Testis (tissue), 3 donors: ENCODE measurements around the gene KRT81. TPM values are rescaled to one million over a fixed set of nuclear protein-coding genes. Genes with fewer than 3 reads are reported as not detected.
"Not testable (repeated sequence)": the region's sequence is repeated elsewhere in the genome, so short reads cannot be mapped to it uniquely, and the experiment has no call there.

Source experiments
- DNase-seq: peaks from one replicate; pipeline ENCODE4 v3.0.0-alpha.2; 2019
- H3K27ac ChIP-seq, 2 donors: fragments of 200-600 bp; sonication (generic); one replicate each; pipeline ENCODE4 v1.5.1; 2019
- H3K27me3 ChIP-seq: fragments of 200-600 bp; sonication (generic); one replicate; pipeline ENCODE4 v1.5.1; 2019
- H3K36me3 ChIP-seq: fragments of 200-600 bp; sonication (generic); one replicate; pipeline ENCODE4 v1.5.1; 2017; ENCODE audit warnings: low read depth; ENCODE audit errors: missing control alignments
- H3K4me1 ChIP-seq: fragments of 200-600 bp; sonication (generic); one replicate; pipeline ENCODE4 v1.5.1; 2019
- H3K4me3 ChIP-seq, 2 donors: fragments of 200-600 bp; sonication (generic); one replicate each; pipeline ENCODE4 v1.5.1; 2017 to 2019
- H3K9me3 ChIP-seq: fragments of 200-600 bp; sonication (generic); one replicate; pipeline ENCODE4 v1.5.1; 2017
- CTCF ChIP-seq, 3 experiments: fragments of 450-650 bp in 2 of 3; fragments of 200-600 bp in 1 of 3; sonication (generic) in 1 of 3; IDR thresholded peaks; one replicate each; pipeline ENCODE4 v1.5.1; 2016 to 2019; ENCODE audit warnings: antibody characterized with exemption in 3 of 3, mild to moderate bottlenecking in 2 of 3, moderate library complexity in 1 of 3
- POLR2A ChIP-seq: fragments of 450-650 bp; IDR thresholded peaks from one replicate; pipeline ENCODE4 v1.6.1; 2017; ENCODE audit warnings: antibody characterized with exemption, mild to moderate bottlenecking, moderate library complexity
- WGBS, 2 donors: methylation state at CpG; one replicate each; pipeline ENCODE4 v1.1.5; 2018; 5-methylcytosine and 5-hydroxymethylcytosine counted together
- intact Hi-C: fragments of 100-400 bp; cut with DNase I; formaldehyde crosslinking; loops from one replicate; pipeline ENCODE4 v1.15.1; 2023; ENCODE audit warnings: low total_unique reads
- polyA plus RNA-seq: library from polyadenylated mRNA; stranded (reverse); fragments of 350-450 nt; fragmentation: Illumina TruSeq; extraction: RNeasy Lipid Tissue Mini Kit (QIAGEN cat#74804); gene quantifications from one replicate; pipeline ENCODE4 v1.2.3, GENCODE V29; 2014; ENCODE audit warnings: low read depth, low replicate concordance; ENCODE audit not compliant: insufficient read depth
- total RNA-seq, 2 donors: library from RNA; depleted of rRNA; stranded (reverse); fragments of >200 nt; gene quantifications; one replicate each; pipeline ENCODE4 v1.2.3, GENCODE V29; 2016

The KRT81 gene
- total and polyA plus RNA-seq, 3 donors from 2014 or later: 0.74 TPM; not detected in 2

DNA sequence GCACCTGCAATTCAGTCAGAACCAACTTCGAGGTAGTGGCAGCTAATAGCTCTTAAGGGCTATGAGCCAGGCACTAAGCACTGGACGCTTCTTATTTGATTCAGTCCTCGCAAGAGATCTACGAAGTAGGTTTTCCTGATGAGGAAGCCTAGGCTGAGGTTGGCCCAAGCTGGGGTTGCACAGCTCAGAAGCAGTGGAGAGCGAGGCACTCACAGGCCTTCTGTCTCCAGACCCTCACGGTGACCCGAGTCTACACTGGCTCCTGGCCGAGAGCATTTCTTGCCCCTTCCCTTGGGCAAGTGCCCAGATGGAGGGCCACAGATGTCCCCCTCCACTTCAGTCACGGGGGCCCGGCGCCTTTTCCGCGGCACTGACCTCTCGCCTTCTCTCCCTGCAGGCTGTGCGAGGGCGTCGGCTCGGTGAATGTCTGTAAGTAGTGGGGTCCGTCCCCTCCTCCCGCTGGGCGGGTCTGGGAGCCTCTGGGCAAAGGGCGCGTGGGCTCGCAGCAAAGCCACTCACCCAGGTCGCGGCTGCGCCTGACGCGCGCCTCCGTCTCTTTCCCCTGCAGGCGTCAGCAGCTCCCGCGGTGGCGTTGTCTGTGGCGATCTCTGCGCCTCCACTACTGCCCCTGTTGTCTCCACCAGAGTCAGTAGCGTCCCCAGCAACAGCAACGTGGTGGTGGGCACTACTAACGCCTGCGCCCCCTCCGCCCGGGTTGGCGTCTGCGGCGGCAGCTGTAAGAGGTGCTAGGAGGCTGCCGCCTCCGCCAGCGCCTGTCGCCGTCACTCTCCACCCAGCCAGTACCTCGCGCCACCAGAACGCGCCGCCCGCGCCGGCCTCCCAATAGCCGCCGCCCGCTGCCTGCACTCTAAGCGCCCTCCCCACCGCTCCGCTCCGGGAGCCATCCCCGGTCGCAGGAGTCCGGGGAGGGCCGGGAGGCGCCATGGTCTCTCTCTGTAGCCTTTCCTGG is 16.8 kb upstream of the KRT81 start:
- H3K4me3 ChIP-seq: peak overlapping the region; percentile 36 to 39
- no peak overlapping the region for H3K27ac ChIP-seq
- H3K9me3 ChIP-seq: no peaks in the 10 kb centered on the region
- intact Hi-C loops: no loop called here
- H3K27me3 ChIP-seq: no peaks in the 10 kb centered on the region
- 9 to 14% methylated on average over 19 to 64 of the region's 71 CpGs for WGBS, 2 donors
- no peaks in the 10 kb centered on the region for H3K36me3 ChIP-seq
- peak in 1 of 3 experiments; percentile 34 for TF ChIP-seq CTCF (IDR thresholded peaks at IDR 0.05)
- no peak for TF ChIP-seq POLR2A
- no peaks in the 10 kb centered on the region for H3K4me1 ChIP-seq
- peak; percentile 67 for DNase-seq

DNA sequence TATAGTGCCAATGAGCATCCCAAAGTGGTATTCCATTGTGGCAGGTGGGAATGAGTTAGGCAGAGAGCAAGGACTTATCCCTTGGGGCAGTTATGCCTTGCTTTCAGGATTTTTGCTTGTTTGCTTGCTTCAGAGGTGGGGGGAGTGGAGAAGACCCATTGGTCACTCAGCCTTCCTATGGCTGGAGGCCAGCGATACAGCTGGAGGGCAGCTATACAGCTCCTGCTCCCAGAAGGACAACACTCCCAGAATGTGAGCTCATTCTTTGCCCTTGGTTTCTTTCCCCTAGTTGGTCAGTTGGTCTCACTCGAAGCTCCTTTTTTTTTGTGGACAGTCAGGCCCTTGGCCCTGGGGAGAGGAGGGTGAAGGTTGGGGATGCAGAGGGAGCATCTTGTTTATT is 15.4 kb upstream of the KRT81 start:
- DNase-seq: no peak
- Histone ChIP-seq H3K27me3 (no peaks in the 10 kb centered on the region), H3K4me1 (no peaks in the 10 kb centered on the region), H3K4me3 (no peak overlapping the region), H3K9me3 (no peaks in the 10 kb centered on the region), H3K27ac (no peak overlapping the region), H3K36me3 (no peaks in the 10 kb centered on the region)
- 89 to 93% methylated on average over 2 of the region's 2 CpGs for whole genome bisulfite sequencing, 2 donors
- TF ChIP-seq CTCF (IDR thresholded peaks at IDR 0.05) (no peak), POLR2A (no peak)
- intact Hi-C loops: no loop called here

GRCh38 chr12:52305921-52306705 is 14.8 kb upstream of the KRT81 start:
- DNase-seq: no peak
- TF ChIP-seq CTCF (IDR thresholded peaks at IDR 0.05) (peak in 1 of 3 experiments; percentile 7), POLR2A (no peak)
- intact Hi-C loops: no loop called here
- Histone ChIP-seq H3K36me3 (no peaks in the 10 kb centered on the region), H3K27me3 (no peaks in the 10 kb centered on the region), H3K27ac (no peak overlapping the region), H3K9me3 (no peaks in the 10 kb centered on the region), H3K4me3 (no peak overlapping the region), H3K4me1 (no peaks in the 10 kb centered on the region)
- WGBS, 2 donors: 86 to 91% methylated on average over 2 to 11 of the region's 11 CpGs

- H3K4me1 ChIP-seq, H3K4me3 ChIP-seq, H3K36me3 ChIP-seq, intact Hi-C loops, DNase-seq, H3K9me3 ChIP-seq, H3K27ac ChIP-seq, H3K27me3 ChIP-seq: not testable (repeated sequence)
- 84 to 87% methylated on average over 8 to 15 of the region's 15 CpGs for WGBS, 2 donors
Observed at GRCh38 chr12:52304941-52305411, 13.6 kb upstream of the KRT81 start.

DNA sequence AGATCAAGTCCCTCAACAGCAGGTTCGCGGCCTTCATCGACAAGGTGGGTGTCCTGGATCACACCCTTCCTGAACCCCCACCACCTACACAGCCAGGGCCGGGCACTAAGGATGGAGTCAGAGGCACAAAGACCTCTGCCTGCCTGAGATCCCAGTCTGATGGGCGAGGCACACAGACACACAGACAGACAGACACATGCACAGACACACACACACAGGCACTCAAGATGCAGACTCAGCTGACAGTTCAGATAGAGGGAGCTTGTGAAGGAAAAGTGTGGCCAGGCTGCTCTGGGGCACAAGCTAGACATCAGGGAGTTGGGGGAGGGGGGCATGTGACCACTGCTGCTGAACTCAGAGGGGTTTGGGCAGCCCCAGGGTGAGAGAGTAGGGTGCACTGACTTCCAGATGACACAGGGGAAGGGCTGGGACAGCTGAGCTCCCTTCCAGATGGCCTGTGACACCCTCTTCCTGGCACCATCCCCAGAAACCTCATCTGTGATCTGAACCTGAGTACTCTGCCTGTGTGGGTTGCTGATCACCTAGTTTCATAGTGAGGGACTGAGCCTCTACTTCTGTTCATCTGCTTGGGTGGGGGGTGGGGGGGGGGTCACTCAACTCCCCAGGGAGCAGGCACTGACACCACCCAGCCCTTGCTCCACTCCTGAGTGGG is 11.0 kb upstream of the KRT81 start:
- H3K9me3 ChIP-seq, H3K4me1 ChIP-seq, H3K4me3 ChIP-seq, intact Hi-C loops, DNase-seq, H3K27ac ChIP-seq, H3K27me3 ChIP-seq, H3K36me3 ChIP-seq: not testable (repeated sequence)
- WGBS, 2 donors: no CpG with 5 or more reads among the region's 5 CpGs

DNA sequence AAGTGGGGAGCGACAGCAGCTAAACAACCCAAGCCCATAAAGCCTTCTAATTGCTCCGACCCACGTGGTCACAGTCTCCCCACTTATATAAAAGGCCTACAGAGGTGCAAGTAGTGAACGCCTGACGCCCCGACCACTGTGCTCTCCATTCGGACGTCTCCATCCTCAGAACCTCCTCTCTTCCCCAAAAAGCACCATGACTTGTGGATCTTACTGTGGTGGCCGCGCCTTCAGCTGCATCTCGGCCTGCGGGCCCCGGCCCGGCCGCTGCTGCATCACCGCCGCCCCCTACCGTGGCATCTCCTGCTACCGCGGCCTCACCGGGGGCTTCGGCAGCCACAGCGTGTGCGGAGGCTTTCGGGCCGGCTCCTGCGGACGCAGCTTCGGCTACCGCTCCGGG is 10.4 kb upstream of the KRT81 start:
- H3K4me3 ChIP-seq, H3K27me3 ChIP-seq, DNase-seq, H3K27ac ChIP-seq, H3K36me3 ChIP-seq, intact Hi-C loops, H3K9me3 ChIP-seq, H3K4me1 ChIP-seq: not testable (repeated sequence)
- WGBS, 2 donors: 51 to 52% methylated on average over 19 to 22 of the region's 31 CpGs
